ENCODE measurements around the gene OSCP1.

Gene OSCP1

DNA sequence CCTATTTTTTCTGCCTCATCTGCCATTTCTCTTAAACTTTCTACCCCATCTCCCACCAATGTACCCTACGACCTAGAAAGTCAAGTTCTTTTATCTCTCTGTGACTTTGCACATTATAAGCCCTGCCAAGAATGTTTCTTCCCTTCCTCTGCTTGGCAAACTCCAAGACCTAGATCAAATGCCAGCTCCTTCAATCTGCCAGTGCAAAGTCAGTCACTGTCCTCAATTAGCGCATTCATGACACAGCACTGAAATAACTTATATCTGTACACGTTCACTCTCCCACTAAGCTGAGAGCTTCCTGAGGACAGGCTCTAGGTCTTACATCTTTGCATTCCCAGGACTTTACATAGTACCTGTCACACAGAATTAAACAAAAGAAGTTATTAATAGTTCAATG is 31.1 kb downstream of the OSCP1 start:
- no peaks in the 10 kb centered on the region for H3K36me3 ChIP-seq (ENCODE audit: insufficient read depth, low read length)
- H3K9ac ChIP-seq (ENCODE audit: low read length) = no peak overlapping the region
- no peaks in the 10 kb centered on the region for H3F3A ChIP-seq (ENCODE audit: insufficient read depth, low read length)
- H3K9me2 ChIP-seq (ENCODE audit: low read depth, low read length) = no peaks in the 10 kb centered on the region
- no peak overlapping the region for H3K4me2 ChIP-seq (ENCODE audit: low read length)
- H3K9me3 ChIP-seq (ENCODE audit: low read length) = peaks cover 6% of the 10 kb centered on the region; the same call in 1 of the 2 replicates
- H4K20me1 ChIP-seq (ENCODE audit: insufficient read depth, low read length) = no peaks in the 10 kb centered on the region
- no peaks in the 10 kb centered on the region for H3K79me2 ChIP-seq (ENCODE audit: insufficient read depth, low read length)
- H2AFZ ChIP-seq (ENCODE audit: low read length) = no peak overlapping the region
- H3K4me3 ChIP-seq (ENCODE audit: low read depth, low read length, poor library complexity, severe bottlenecking) = no peak overlapping the region
- no peak overlapping the region for H3K27ac ChIP-seq (ENCODE audit: low read depth, low read length, poor library complexity, severe bottlenecking)
- H3K27me3 ChIP-seq (ENCODE audit: insufficient read depth, low read length) = no peaks in the 10 kb centered on the region
- H3K4me1 ChIP-seq (ENCODE audit: insufficient read depth, low read length, severe bottlenecking) = peaks cover 21% of the 10 kb centered on the region
- TF ChIP-seq, protein P1, sequence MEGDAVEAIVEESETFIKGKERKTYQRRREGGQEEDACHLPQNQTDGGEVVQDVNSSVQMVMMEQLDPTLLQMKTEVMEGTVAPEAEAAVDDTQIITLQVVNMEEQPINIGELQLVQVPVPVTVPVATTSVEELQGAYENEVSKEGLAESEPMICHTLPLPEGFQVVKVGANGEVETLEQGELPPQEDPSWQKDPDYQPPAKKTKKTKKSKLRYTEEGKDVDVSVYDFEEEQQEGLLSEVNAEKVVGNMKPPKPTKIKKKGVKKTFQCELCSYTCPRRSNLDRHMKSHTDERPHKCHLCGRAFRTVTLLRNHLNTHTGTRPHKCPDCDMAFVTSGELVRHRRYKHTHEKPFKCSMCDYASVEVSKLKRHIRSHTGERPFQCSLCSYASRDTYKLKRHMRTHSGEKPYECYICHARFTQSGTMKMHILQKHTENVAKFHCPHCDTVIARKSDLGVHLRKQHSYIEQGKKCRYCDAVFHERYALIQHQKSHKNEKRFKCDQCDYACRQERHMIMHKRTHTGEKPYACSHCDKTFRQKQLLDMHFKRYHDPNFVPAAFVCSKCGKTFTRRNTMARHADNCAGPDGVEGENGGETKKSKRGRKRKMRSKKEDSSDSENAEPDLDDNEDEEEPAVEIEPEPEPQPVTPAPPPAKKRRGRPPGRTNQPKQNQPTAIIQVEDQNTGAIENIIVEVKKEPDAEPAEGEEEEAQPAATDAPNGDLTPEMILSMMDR (IDR thresholded peaks at IDR 0.05; ENCODE audit: low read length) = no peak
- TF ChIP-seq EZH2 (IDR thresholded peaks at IDR 0.05; ENCODE audit: borderline replicate concordance, low read length) = no peak

DNA sequence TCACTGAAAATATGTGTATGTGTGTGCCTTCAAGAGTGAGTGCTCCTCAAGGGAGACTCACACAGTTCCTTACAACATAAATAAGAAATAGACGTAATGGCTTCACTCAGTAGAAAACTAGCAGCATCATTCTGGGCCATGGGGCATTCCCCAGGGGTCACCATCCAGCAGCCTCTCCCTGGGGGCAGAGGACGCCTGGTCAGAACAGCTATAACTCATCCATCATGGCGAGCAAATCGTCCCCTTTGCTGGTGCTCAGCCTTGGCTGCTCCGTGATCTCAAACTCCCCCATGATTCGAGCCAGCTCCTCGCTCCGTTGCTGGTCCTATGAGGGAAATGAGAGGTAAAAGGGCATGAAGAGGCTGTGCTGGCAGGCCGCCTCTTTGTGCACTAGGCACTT is 32.3 kb downstream of the OSCP1 start:
- Histone ChIP-seq H3K27me3 (ENCODE audit: insufficient read depth, low read length) (no peaks in the 10 kb centered on the region), H4K20me1 (ENCODE audit: insufficient read depth, low read length) (no peaks in the 10 kb centered on the region), H3K4me2 (ENCODE audit: low read length) (no peak overlapping the region), H3K27ac (ENCODE audit: low read depth, low read length, poor library complexity, severe bottlenecking) (no peak overlapping the region), H3K9me2 (ENCODE audit: low read depth, low read length) (no peaks in the 10 kb centered on the region), H3K9me3 (ENCODE audit: low read length) (peaks cover 6% of the 10 kb centered on the region; the same call in 1 of the 2 replicates), H3F3A (ENCODE audit: insufficient read depth, low read length) (no peaks in the 10 kb centered on the region), H3K4me1 (ENCODE audit: insufficient read depth, low read length, severe bottlenecking) (peaks cover 21% of the 10 kb centered on the region), H3K9ac (ENCODE audit: low read length) (no peak overlapping the region), H3K4me3 (ENCODE audit: low read depth, low read length, poor library complexity, severe bottlenecking) (no peak overlapping the region), H3K79me2 (ENCODE audit: insufficient read depth, low read length) (no peaks in the 10 kb centered on the region), H3K36me3 (ENCODE audit: insufficient read depth, low read length) (no peaks in the 10 kb centered on the region), H2AFZ (ENCODE audit: low read length) (no peak overlapping the region)
- TF ChIP-seq EZH2 (IDR thresholded peaks at IDR 0.05; ENCODE audit: borderline replicate concordance, low read length) = no peak
- TF ChIP-seq, protein P1 (IDR thresholded peaks at IDR 0.05; ENCODE audit: low read length) = no peak

DNA sequence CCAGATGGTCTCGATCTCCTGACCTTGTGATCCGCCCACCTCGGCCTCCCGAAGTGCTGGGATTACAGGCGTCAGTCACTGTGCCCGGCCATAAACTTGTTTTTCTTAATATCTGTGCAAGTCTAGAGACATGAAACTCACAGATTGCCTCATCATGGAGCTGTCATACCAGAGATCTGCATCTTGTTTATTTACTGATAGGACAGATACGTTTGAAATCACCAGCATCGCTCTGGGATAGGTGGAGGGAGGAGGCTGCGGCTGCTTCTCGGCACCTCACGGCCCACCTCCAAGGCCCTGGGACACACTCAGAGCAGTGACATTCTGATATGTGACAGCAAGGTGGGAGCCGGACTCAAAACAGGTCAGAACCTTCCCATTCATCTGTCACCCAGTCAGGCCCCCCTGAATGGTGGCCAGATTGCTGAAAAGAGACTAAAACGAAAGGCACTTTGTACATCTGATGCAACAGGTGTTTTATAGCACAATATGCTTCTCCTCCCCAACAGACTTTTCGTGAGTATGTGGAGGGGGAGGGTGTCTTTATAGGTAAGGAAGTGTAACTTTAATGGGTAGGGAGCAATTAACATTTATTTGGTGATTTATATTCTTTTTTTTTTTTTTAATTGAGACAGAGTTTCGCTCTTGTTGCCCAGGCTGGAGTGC is 34.5 kb downstream of the OSCP1 start:
- Histone ChIP-seq H3K9me2 (ENCODE audit: low read depth, low read length) (no peaks in the 10 kb centered on the region), H3K27me3 (ENCODE audit: insufficient read depth, low read length) (no peaks in the 10 kb centered on the region), H3K4me1 (ENCODE audit: insufficient read depth, low read length, severe bottlenecking) (peaks cover 21% of the 10 kb centered on the region), H3K27ac (ENCODE audit: low read depth, low read length, poor library complexity, severe bottlenecking) (no peak overlapping the region), H3K4me2 (ENCODE audit: low read length) (no peak overlapping the region), H3K9ac (ENCODE audit: low read length) (no peak overlapping the region), H3K9me3 (ENCODE audit: low read length) (peaks cover 6% of the 10 kb centered on the region; the same call in 1 of the 2 replicates), H3K79me2 (ENCODE audit: insufficient read depth, low read length) (no peaks in the 10 kb centered on the region), H4K20me1 (ENCODE audit: insufficient read depth, low read length) (no peaks in the 10 kb centered on the region), H3F3A (ENCODE audit: insufficient read depth, low read length) (no peaks in the 10 kb centered on the region), H2AFZ (ENCODE audit: low read length) (no peak overlapping the region), H3K36me3 (ENCODE audit: insufficient read depth, low read length) (no peaks in the 10 kb centered on the region; the same call in 1 of the 2 replicates), H3K4me3 (ENCODE audit: low read depth, low read length, poor library complexity, severe bottlenecking) (no peak overlapping the region)
- TF ChIP-seq, protein P1 (IDR thresholded peaks at IDR 0.05; ENCODE audit: low read length) = no peak
- TF ChIP-seq EZH2 (IDR thresholded peaks at IDR 0.05; ENCODE audit: borderline replicate concordance, low read length) = no peak
